Measurements from ENCODE around the gene TUFT1.
A peak's percentile ranks its signal among the peaks of the same experiment; 100 is the strongest.

Gene TUFT1
- 9.5 to 25.4 (median 15.8) reads per million in 4 donors for total RNA-seq

GRCh38 chr1:151540021-151540981 lies at the start of gene TUFT1:
TUFT1 (plus strand) TSS chr1:151540309; CDS start chr1:151540367, 58 bp downstream.
- peak; percentile 88 to 94 (median 91) for DNase-seq

GRCh38 chr1:151491641-151492040 lies 48.5 kb upstream of the TUFT1 start:
- DNase-seq, result no peak

- no peak for DNase-seq
Observed at GRCh38 chr1:151492120-151492519, 48.0 kb upstream of the TUFT1 start.

- no peak for DNase-seq
Observed at GRCh38 chr1:151493042-151493441, 47.1 kb upstream of the TUFT1 start.

- DNase-seq, result no peak
Observed at GRCh38 chr1:151494741-151495281, 45.3 kb upstream of the TUFT1 start.

- DNase-seq, result no peak
Observed at GRCh38 chr1:151495316-151495715, 44.8 kb upstream of the TUFT1 start.

GRCh38 chr1:151499365-151499764 lies 40.7 kb upstream of the TUFT1 start:
- DNase-seq, result no peak

GRCh38 chr1:151499930-151500329 lies 40.2 kb upstream of the TUFT1 start:
- no peak for DNase-seq

- DNase-seq, result no peak
Observed at GRCh38 chr1:151501474-151501873, 38.6 kb upstream of the TUFT1 start.

- no peak for DNase-seq
Observed at GRCh38 chr1:151502035-151502700, 37.9 kb upstream of the TUFT1 start.

- no peak for DNase-seq
Observed at GRCh38 chr1:151502859-151503780, 37.0 kb upstream of the TUFT1 start.

- no peak for DNase-seq
Observed at GRCh38 chr1:151504252-151504651, 35.9 kb upstream of the TUFT1 start.

GRCh38 chr1:151504759-151505158 lies 35.4 kb upstream of the TUFT1 start:
- no peak for DNase-seq

- DNase-seq, result no peak
Observed at GRCh38 chr1:151508833-151509232, 31.3 kb upstream of the TUFT1 start.

- DNase-seq, result no peak
Observed at GRCh38 chr1:151509350-151510019, 30.6 kb upstream of the TUFT1 start.

GRCh38 chr1:151510020-151510405 lies 30.1 kb upstream of the TUFT1 start:
- no peak for DNase-seq

GRCh38 chr1:151510614-151510956 lies 29.5 kb upstream of the TUFT1 start:
- no peak for DNase-seq

- DNase-seq, result peak; percentile 82 to 87 (median 84)
Observed at GRCh38 chr1:151510957-151511635, 29.0 kb upstream of the TUFT1 start, which contains the start of gene CGN. CGN (plus strand) TSS chr1:151511387; CDS start chr1:151518520, 7,133 bp downstream.

GRCh38 chr1:151511636-151512215 lies 28.4 kb upstream of the TUFT1 start:
- DNase-seq, result peak in 4 of 5 donors; percentile 9 to 17 (median 12)

- no peak for DNase-seq
Observed at GRCh38 chr1:151512326-151512725, 27.8 kb upstream of the TUFT1 start.

Data from T-helper 1 cell (primary cell).